Measurements from ENCODE around the gene ATP11C. TPM values are rescaled to one million over a fixed set of nuclear protein-coding genes. Genes with fewer than 3 reads are reported as not detected.

The ATP11C gene
- polyA plus RNA-seq, 3 donors: 1.6 to 6.7 (median 2.5) TPM

DNA sequence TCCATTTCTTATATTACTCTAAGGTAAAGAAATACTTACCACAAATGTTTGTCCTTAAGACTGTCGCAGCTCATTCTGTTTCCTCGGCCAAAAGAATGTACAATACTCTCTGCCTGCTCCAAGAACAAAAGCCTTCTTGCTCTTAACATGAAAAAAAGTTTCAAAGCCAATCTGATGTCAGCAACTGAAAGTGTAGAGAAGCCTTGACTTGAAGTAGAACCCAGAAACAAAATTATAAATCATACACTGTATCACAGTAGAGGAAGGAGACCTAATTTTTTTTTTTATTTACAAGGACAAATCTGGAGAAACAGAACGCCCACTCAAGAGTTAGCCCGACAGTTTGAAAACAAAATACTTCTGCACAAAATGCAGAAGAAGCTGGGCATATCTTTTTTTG, 224.8 kb downstream of the ATP11C start, which contains the start of gene MCF2:
Gene MCF2, minus strand, starts transcription at position 101 of the 400 bp plus-strand sequence. CDS start 56,423 bp downstream, outside the sequence.
- H3K27me3 Mint-ChIP-seq (ENCODE audit: low read depth in 3 of 3): no peaks in the 10 kb centered on the region
- TF ChIP-seq, protein P1, sequence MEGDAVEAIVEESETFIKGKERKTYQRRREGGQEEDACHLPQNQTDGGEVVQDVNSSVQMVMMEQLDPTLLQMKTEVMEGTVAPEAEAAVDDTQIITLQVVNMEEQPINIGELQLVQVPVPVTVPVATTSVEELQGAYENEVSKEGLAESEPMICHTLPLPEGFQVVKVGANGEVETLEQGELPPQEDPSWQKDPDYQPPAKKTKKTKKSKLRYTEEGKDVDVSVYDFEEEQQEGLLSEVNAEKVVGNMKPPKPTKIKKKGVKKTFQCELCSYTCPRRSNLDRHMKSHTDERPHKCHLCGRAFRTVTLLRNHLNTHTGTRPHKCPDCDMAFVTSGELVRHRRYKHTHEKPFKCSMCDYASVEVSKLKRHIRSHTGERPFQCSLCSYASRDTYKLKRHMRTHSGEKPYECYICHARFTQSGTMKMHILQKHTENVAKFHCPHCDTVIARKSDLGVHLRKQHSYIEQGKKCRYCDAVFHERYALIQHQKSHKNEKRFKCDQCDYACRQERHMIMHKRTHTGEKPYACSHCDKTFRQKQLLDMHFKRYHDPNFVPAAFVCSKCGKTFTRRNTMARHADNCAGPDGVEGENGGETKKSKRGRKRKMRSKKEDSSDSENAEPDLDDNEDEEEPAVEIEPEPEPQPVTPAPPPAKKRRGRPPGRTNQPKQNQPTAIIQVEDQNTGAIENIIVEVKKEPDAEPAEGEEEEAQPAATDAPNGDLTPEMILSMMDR (IDR thresholded peaks at IDR 0.05): no peak

DNA sequence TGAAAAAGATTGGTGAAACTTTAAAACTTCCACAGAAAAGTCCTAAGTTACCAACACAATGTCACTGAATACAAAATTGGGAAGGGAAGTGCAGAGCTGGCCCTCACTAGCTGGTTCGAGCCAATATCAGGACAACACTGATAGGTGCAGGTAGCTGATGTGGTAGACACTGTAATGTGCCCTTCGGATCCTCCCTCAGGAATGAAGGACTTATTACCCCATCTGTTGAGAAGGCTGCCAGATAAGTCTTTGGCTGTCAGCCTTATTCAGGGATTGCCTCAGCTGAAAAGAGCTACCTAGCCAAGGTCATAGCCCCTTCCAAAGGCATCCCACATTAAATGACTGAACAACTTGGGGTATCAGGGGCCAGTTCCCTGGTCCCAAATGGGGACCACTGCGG, 230.2 kb downstream of the ATP11C start:
- no peak overlapping the region for H3K4me3 ChIP-seq (replicated peaks in 1 of 3; ENCODE audit: low read depth in 2 of 3, low read length in 3 of 3)
- no peak overlapping the region for H3K9ac ChIP-seq (ENCODE audit: insufficient read depth, low read length, poor library complexity, severe bottlenecking)
- no peak overlapping the region for H3K27ac ChIP-seq (ENCODE audit: low read depth in 1 of 2, low read length in 2 of 2)
- peaks cover 0 to 3% (median 2%) of the 10 kb centered on the region in 7 donors for H3K9me3 Mint-ChIP-seq
- H3K36me3 ChIP-seq (replicated peaks in 1 of 2; ENCODE audit: control insufficient read depth in 1 of 2, insufficient read depth in 2 of 2, low read length in 2 of 2): no peaks in the 10 kb centered on the region
- TF ChIP-seq, protein P1 (IDR thresholded peaks at IDR 0.05): no peak
- no peaks in the 10 kb centered on the region for H3K27me3 Mint-ChIP-seq (ENCODE audit: low read depth in 3 of 3)
- no peak overlapping the region for H3K27ac Mint-ChIP-seq
- H4K20me1 ChIP-seq (ENCODE audit: insufficient read depth, low read length): no peaks in the 10 kb centered on the region
- no peak overlapping the region for H3K4me2 ChIP-seq (replicated peaks; ENCODE audit: extremely low read depth, low read length, poor library complexity, severe bottlenecking)
- DNase-seq: no peak
- no peaks in the 10 kb centered on the region for H3K4me1 ChIP-seq (ENCODE audit: control insufficient read depth in 1 of 2, insufficient read depth in 2 of 2, low read length in 2 of 2)
- no peaks in the 10 kb centered on the region for H3K9me3 ChIP-seq (replicated peaks in 1 of 2; ENCODE audit: control insufficient read depth in 1 of 2, insufficient read depth in 1 of 2, low read length in 2 of 2)
- H3K4me3 Mint-ChIP-seq: no peak overlapping the region
- H3K4me1 Mint-ChIP-seq: no peaks in the 10 kb centered on the region
- no peaks in the 10 kb centered on the region for H3K36me3 Mint-ChIP-seq
- WGBS (ENCODE audit: insufficient coverage): 100% methylated on average over 1 of the region's 3 CpGs
- H2AFZ ChIP-seq (ENCODE audit: insufficient read depth, low read depth, low read length, poor library complexity, severe bottlenecking): no peak overlapping the region
- intact Hi-C loops (cut with micrococcal nuclease): no loop called here
- H3K79me2 ChIP-seq (ENCODE audit: insufficient read depth, low read length): no peaks in the 10 kb centered on the region
- no peaks in the 10 kb centered on the region for H3K27me3 ChIP-seq (ENCODE audit: control insufficient read depth in 2 of 2, insufficient read depth in 2 of 2, low read length in 2 of 2)

More for the DNA sequence above, 224.8 kb downstream of the ATP11C start, which contains the start of gene MCF2:
- Histone ChIP-seq H3K36me3 (replicated peaks in 1 of 2; ENCODE audit: control insufficient read depth in 1 of 2, insufficient read depth in 2 of 2, low read length in 2 of 2) (no peaks in the 10 kb centered on the region), H3K79me2 (ENCODE audit: insufficient read depth, low read length) (no peaks in the 10 kb centered on the region), H3K9ac (ENCODE audit: insufficient read depth, low read length, poor library complexity, severe bottlenecking) (no peak within 1 kb of the TSS), H3K27ac (ENCODE audit: low read depth in 1 of 2, low read length in 2 of 2) (no peak within 1 kb of the TSS), H3K9me3 (replicated peaks in 1 of 2; ENCODE audit: control insufficient read depth in 1 of 2, insufficient read depth in 1 of 2, low read length in 2 of 2) (no peaks in the 10 kb centered on the region), H4K20me1 (ENCODE audit: insufficient read depth, low read length) (no peaks in the 10 kb centered on the region), H3K4me2 (replicated peaks; ENCODE audit: extremely low read depth, low read length, poor library complexity, severe bottlenecking) (no peak within 1 kb of the TSS), H3K4me3 (replicated peaks in 1 of 3; ENCODE audit: low read depth in 2 of 3, low read length in 3 of 3) (no peak within 1 kb of the TSS), H3K27me3 (ENCODE audit: control insufficient read depth in 2 of 2, insufficient read depth in 2 of 2, low read length in 2 of 2) (no peaks in the 10 kb centered on the region), H3K4me1 (ENCODE audit: control insufficient read depth in 1 of 2, insufficient read depth in 2 of 2, low read length in 2 of 2) (no peaks in the 10 kb centered on the region), H2AFZ (ENCODE audit: insufficient read depth, low read depth, low read length, poor library complexity, severe bottlenecking) (no peak within 1 kb of the TSS)
- Mint-ChIP-seq H3K4me1 (no peaks in the 10 kb centered on the region), H3K9me3 (peaks cover 0 to 3% (median 1%) of the 10 kb centered on the region in 7 donors), H3K36me3 (no peaks in the 10 kb centered on the region), H3K27ac (no peak within 1 kb of the TSS), H3K4me3 (no peak within 1 kb of the TSS)
- intact Hi-C loops (cut with micrococcal nuclease): no loop called here
- WGBS (ENCODE audit: insufficient coverage): no CpG with 5 or more reads among the region's 4 CpGs
- DNase-seq: no peak
